GM12891 (cell line): ENCODE measurements around the gene CMTM2.
"Not testable (repeated sequence)": the region's sequence is repeated elsewhere in the genome, so short reads cannot be mapped to it uniquely, and the experiment has no call there.

Experiments
- DNase-seq: peaks from one replicate; pipeline ENCODE4 v3.0.0; 2011; ENCODE audit warnings: low spot score; ENCODE audit not compliant: insufficient read length
- FAIRE-seq: peaks from 2 replicates; lab custom pipeline; 2011; peaks lifted over from hg19 to GRCh38; lab: Jason Lieb, UNC
- PAX5 ChIP-seq: IDR thresholded peaks from 2 replicates; pipeline ENCODE4 v1.6.1; 2011; ENCODE audit warnings: low read length, moderate library complexity, mild to moderate bottlenecking; ENCODE audit not compliant: insufficient read depth, severe bottlenecking
- POLR2A ChIP-seq: IDR thresholded peaks from 2 replicates; pipeline ENCODE4 v1.6.1; 2011; ENCODE audit warnings: low read depth, low read length, control low read depth
- POLR2AphosphoS5 ChIP-seq: IDR thresholded peaks from 2 replicates; pipeline ENCODE4 v1.6.1; 2011; ENCODE audit warnings: low read depth, low read length, control low read depth
- POU2F2 ChIP-seq: IDR thresholded peaks from 2 replicates; pipeline ENCODE4 v1.6.1; 2011; ENCODE audit warnings: low read depth, mild to moderate bottlenecking, control low read depth, low read length, moderate library complexity
- SPI1 ChIP-seq: IDR thresholded peaks from 2 replicates; pipeline ENCODE4 v1.6.1; 2011; ENCODE audit warnings: low read depth, low read length, control low read depth
- TAF1 ChIP-seq: IDR thresholded peaks from 2 replicates; pipeline ENCODE4 v1.6.1; 2011; ENCODE audit warnings: low read depth, low read length, control low read depth

Gene CMTM2

DNA sequence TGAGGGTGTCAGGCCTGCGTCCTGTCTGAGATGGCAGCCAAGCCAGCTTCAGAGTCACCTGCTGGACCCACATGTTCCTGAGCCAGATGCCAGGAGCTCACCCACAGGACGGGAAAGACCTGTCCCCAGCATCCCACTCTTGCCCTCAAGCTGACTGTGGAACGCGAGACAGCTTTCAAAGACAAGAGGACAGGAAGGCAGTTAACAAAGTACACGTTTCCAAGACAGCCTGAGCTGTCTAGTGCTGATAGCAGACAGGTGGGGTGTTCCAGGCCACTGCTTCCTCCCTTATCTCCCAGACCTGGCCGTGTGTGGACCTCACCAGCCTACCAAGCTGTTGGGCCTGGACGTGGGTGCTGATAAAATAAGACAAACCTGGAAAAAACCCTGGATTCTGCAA is 38.5 kb downstream of the CMTM2 start:
- no peak for FAIRE-seq
- DNase-seq = no peak
- TF ChIP-seq POLR2AphosphoS5 (no peak), PAX5 (no peak), POLR2A (no peak), POU2F2 (no peak), SPI1 (no peak), TAF1 (no peak)

GRCh38 chr16:66618588-66619375 is 39.5 kb downstream of the CMTM2 start:
- FAIRE-seq = no peak
- no peak for DNase-seq
- TF ChIP-seq POLR2AphosphoS5 (no peak), PAX5 (no peak), POLR2A (no peak), SPI1 (no peak), POU2F2 (no peak)

DNA sequence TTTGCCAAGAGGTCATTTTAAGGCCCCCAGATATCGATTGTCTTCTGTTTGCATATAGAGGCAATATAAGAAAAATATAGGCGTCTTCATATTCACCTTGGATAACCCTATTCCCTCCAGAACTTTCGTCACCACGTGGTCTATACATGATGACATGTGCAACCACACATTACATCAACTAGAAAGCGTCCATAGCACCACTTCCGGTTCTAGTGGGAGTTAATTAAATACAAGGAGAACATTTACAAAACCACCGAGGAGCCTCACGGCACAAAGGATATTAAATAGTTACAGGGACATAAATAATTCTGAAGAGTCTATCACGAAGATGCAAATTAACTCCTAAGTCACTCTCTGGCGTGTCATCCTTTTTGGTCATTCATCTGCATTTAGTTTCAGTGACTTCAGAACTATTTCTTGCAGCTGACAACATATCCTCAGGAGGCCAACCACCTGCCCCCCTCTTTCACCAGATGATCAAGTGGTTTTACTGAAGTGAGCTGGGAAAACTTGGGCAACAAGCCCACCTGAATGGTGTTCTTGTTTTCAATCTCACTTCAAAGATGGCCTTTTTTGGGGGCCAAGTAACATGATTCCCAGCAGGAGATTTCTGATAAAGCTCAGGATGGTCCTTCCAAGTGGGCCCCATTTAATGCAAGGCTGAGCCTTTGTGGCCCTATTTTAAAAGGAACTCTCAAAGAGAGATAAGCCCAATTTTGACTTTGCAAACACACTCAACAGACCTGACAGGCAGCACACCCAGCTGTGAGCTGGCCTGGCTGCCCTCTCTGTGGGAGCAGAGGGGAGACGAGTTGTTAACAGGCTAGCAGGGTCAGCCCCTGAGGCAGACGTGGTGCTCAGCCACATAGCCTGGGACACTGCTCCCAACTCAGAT is 40.5 kb downstream of the CMTM2 start:
- DNase-seq (no peak), FAIRE-seq (no peak)
- TF ChIP-seq SPI1 (no peak), POLR2AphosphoS5 (no peak), POLR2A (no peak), TAF1 (no peak), POU2F2 (no peak), PAX5 (no peak)

GRCh38 chr16:66620429-66620795 is 41.1 kb downstream of the CMTM2 start:
- TF ChIP-seq POLR2AphosphoS5 (no peak), POLR2A (no peak), SPI1 (no peak), PAX5 (no peak), POU2F2 (no peak), TAF1 (no peak)
- DNase-seq (no peak), FAIRE-seq (no peak)

- FAIRE-seq = no peak
- DNase-seq = no peak
Measured at GRCh38 chr16:66621973-66622372, 42.7 kb downstream of the CMTM2 start.

GRCh38 chr16:66622863-66623262 is 43.6 kb downstream of the CMTM2 start:
- DNase-seq (no peak), FAIRE-seq (no peak)
- TF ChIP-seq POU2F2 (no peak), SPI1 (no peak), TAF1 (no peak), POLR2A (no peak), POLR2AphosphoS5 (no peak), PAX5 (no peak)

More at GRCh38 chr16:66621973-66622372, 42.7 kb downstream of the CMTM2 start:
- TF ChIP-seq PAX5 (no peak), POU2F2 (no peak), POLR2AphosphoS5 (no peak), SPI1 (no peak), POLR2A (no peak), TAF1 (no peak)

- no peak for FAIRE-seq
- TF ChIP-seq POU2F2 = no peak
- no peak for TF ChIP-seq POLR2AphosphoS5
- TF ChIP-seq TAF1 = no peak
- TF ChIP-seq PAX5 = no peak
- no peak for TF ChIP-seq POLR2A
- TF ChIP-seq SPI1 = no peak
- no peak for DNase-seq
Measured at GRCh38 chr16:66623755-66624154, 44.5 kb downstream of the CMTM2 start.

- not testable (repeated sequence) for DNase-seq, FAIRE-seq
Measured at GRCh38 chr16:66627611-66628378, 48.5 kb downstream of the CMTM2 start.

DNA sequence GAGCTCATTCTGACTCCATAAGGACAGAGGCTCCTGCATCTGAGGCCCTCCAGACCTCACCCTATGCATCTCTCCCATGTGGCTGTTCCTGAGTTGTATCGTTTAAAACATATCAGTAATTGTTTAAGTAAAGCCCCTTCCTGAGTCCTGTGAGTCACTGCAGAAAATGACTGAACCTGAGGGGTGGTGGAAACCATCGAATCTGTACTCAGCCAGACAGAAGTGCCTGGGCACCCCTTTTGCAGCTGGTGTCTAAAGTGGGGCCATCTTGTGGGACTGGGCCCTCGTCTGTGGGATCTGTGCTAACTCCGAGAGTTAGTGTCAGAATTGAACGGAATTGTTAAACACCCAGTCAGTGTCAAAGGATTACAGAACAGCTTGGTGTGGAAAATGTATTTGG is 50.6 kb downstream of the CMTM2 start:
- DNase-seq (no peak), FAIRE-seq (no peak)
- TF ChIP-seq POU2F2 (no peak), SPI1 (no peak), TAF1 (no peak), PAX5 (no peak), POLR2A (no peak), POLR2AphosphoS5 (no peak)

- DNase-seq, FAIRE-seq: not testable (repeated sequence)
Measured at GRCh38 chr16:66630561-66631260, 51.4 kb downstream of the CMTM2 start.

- not testable (repeated sequence) for DNase-seq, FAIRE-seq
Measured at GRCh38 chr16:66631558-66631957, 52.3 kb downstream of the CMTM2 start.
